Spleen (tissue), 7 donors: ENCODE data around the gene CUL9.

Source experiments
- POLR2A ChIP-seq, 3 donors: fragments of 450-650 bp; IDR thresholded peaks; one replicate each; pipeline ENCODE4 v1.5.1; 2017; ENCODE audit warnings: antibody characterized with exemption in 3 of 3, mild to moderate bottlenecking in 1 of 3
- TF ChIP-seq, protein P1 (sequence below), 11 experiments: fragments of 200-600 bp in 7 of 11; fragments of 450-650 bp in 4 of 11; sonication (generic) in 4 of 11; IDR thresholded peaks in 8 of 11; conservative IDR thresholded peaks in 3 of 11; 1 replicate in 7 of 11; 2 replicates in 4 of 11; pipeline versions ENCODE4 v1.4.0 to v1.8.0; 2016 to 2021; ENCODE audit warnings: antibody characterized with exemption in 11 of 11, inconsistent platforms in 4 of 11, mild to moderate bottlenecking in 1 of 11
- donor health status: DM: no; HTN: no; CAD: no; lungs with moderate emphysema.
- donor health status: DM: no; HTN: no; CAD: no.
- donor health status: DM: no; HTN: no; CAD: no.

DNA sequence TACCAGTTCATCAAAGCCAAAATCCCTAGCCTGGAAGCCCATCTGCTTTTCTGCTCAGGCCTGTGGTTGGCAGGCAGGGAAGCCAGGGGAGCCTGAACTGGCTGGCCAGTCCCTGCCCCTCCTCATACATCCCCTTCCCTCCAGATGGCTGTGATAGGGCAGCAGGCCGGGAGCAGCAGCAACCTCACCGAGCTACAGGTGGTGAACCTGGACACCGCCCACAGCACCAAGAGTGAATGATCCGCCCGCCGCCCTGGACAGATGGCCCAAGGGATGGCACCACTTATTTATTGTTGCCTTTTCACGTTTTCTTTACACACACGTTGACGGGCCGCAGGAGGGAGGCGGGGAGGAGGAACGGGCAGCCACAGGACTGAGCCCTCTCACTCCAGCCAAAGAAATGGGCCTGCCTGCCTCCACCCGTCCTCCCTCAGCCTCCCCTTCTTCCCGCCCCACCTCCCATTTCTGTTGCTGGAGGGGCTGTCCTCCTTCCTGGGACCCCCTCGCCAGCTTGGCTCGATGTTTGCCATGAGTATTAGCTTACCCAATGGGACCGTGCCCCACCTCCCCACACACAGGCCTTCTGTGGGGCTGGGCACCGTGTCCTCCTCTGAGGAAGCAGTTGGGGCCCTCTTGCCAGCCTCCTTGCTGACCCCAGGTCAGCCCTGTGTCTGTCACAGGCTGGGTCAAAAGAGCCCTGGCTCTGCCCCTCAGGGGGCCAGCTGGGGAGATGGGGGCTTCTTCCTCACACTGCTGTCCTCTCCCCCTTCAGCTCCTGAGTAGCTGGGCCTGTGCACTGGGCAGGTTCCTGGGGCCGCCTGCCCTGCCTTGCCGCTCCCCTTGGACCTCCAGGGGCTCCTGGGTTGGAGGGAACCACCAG is 2.8 kb upstream of the CUL9 start:
- TF ChIP-seq, protein P1, sequence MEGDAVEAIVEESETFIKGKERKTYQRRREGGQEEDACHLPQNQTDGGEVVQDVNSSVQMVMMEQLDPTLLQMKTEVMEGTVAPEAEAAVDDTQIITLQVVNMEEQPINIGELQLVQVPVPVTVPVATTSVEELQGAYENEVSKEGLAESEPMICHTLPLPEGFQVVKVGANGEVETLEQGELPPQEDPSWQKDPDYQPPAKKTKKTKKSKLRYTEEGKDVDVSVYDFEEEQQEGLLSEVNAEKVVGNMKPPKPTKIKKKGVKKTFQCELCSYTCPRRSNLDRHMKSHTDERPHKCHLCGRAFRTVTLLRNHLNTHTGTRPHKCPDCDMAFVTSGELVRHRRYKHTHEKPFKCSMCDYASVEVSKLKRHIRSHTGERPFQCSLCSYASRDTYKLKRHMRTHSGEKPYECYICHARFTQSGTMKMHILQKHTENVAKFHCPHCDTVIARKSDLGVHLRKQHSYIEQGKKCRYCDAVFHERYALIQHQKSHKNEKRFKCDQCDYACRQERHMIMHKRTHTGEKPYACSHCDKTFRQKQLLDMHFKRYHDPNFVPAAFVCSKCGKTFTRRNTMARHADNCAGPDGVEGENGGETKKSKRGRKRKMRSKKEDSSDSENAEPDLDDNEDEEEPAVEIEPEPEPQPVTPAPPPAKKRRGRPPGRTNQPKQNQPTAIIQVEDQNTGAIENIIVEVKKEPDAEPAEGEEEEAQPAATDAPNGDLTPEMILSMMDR (IDR thresholded peaks at IDR 0.05 in 8 of 11, conservative IDR thresholded peaks at IDR 0.05 in 3 of 11) = no peak
- no peak for TF ChIP-seq POLR2A (IDR thresholded peaks at IDR 0.05)
